UCSD-AML1 (cell line): ENCODE results near the gene RBMS1.

Experiments used
- DNase-seq: peaks from one replicate; lab custom pipeline; 2025; ENCODE audit not compliant: unreplicated experiment; lab: John Stamatoyannopoulos, UW

Gene RBMS1

DNA sequence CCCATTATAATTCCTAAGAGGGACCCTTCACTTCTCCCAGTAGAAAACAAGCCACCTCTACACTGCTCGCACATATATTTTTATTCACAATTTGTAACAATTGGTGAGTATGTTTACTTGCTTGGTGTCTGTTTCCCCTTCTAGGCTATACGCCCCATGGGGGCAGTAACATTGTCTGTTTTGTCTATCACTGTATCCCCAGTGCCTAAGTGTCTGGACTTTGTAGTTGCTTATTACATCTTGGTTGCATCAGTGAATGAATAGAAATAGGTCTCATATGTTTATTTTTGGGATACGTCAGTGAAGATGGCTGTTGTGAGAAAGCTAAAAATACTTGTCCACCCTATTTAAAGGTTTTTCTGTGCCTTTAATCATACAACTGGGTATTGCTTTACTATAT is 206.1 kb downstream of the RBMS1 start:
- no peak for DNase-seq

DNA sequence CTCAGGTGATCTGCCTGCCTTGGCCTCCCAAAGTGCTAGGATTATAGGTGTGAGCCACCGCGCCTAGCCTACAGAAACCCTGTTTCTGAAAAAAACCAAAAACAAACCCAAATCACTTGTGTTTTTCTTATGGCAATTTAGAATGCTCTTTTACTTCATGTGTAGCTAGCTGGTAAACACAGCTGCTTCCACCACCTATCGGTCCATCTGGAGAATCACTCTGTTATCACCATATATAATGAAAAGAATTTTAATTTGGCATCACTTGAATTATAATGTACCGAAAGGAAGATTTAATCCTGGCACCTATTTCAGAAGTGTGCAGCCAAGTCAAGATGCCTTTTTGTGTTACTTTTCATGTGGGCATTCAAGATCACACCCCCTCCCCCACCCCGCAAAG is 207.1 kb downstream of the RBMS1 start:
- no peak for DNase-seq

- DNase-seq: no peak
These were observed 209.9 kb downstream of the RBMS1 start for GRCh38 chr2:160283675-160284074.

DNA sequence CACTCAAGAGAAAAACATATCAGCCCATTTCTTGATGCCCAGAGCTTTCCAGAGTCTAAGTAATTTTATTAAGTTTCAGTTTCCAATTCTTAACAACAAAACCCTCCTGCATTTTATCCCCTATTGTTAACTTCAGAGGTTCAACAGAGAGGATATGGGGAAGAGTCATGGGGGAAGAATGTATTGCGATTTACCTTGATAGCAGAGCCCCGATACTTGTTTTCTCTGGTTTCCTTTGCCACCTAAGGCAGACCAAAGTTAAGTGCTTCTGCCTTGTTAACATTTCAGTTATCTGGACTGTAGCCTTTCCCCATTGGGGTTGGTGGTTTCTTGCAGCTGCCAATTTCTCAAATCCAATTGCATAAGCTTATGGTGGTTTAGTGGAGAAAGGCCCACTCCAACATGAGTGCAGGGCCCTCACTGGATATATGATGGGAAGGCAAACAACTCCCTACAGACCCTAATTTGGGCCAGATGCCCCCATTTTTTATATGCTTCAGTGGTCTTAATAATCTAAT is 211.5 kb downstream of the RBMS1 start:
- no peak for DNase-seq

- no peak for DNase-seq
These were observed 212.4 kb downstream of the RBMS1 start for GRCh38 chr2:160281213-160281612.

DNA sequence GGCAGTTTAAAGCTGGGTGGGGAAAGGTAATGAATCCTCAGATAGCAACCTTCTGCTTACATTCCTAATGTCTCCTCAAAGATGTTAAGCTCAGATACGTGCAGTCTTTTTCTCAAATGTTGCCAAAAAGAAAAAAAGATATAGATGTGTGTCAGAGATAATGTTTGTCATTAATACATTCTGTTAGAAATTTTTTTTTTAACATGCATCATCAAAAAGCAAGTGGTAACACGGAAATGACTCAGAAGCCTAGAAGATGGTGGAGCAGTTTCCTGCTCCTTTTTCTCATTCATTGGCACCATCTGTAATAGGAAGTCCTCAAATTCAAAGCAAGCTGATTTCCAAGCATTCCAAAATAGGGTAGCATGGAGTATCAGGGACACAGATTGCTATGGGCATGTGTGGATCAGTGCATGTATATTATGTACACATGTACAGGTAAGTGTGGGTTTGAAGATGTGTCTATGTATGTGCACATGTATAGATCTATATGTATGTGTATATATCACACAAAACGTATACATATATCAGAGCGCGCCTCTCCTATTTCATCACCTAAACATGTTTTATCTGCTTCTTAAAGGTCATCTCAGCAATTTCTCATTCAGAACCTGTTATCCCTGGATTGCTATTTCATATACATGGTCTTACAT is 213.7 kb downstream of the RBMS1 start:
- no peak for DNase-seq

- DNase-seq: no peak
These were observed 214.8 kb downstream of the RBMS1 start for GRCh38 chr2:160278879-160279177.

GRCh38 chr2:160278101-160278878 is 215.3 kb downstream of the RBMS1 start:
- DNase-seq: no peak

GRCh38 chr2:160277151-160277550 is 216.5 kb downstream of the RBMS1 start:
- DNase-seq: no peak

GRCh38 chr2:160275656-160276055 is 218.0 kb downstream of the RBMS1 start:
- no peak for DNase-seq

DNA sequence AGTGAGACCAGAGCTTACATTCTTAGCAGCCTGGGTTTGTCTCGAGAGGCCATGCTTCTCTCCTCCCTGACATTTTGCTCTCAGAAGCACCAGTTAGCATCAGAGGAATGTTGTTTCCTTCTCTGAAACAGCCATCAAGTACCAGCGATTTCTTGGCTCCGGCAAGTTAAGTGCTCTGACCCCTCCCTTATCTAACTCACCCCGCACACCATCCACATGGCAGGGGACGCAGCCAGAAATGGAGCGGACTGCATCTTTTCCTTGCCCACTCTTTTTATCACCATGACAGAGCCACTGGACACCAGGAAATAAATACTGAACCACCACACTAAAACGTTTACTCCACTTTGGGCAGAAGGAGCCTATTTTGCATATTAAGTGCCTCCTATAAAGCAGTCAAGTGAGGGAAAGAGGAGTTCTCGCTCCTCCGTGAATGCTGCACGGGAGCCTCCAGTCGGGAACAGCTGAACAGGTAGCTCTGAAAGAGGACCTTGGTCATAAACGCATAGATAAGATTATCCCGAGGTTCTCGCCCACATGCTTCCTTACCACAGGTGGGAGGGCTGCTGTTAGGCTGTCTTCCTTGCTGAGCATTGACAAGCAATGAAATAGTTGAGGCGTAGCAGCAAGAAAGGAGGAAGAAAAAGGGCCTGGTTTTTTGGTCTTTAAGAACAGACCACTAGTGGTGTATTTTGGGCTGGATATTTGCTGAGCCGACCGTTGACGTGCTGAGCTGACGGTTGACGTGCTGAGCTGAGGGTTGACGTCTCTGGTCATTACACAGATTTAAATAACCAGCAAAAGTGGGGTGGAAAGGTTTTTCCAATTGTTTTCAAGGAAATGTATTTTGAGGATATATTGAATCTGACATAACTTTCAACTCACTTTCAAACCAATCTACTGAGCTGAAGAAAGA is 222.2 kb downstream of the RBMS1 start:
- DNase-seq: no peak

- DNase-seq: no peak
These were observed 223.0 kb downstream of the RBMS1 start for GRCh38 chr2:160270571-160271113.

GRCh38 chr2:160269803-160270570 is 223.6 kb downstream of the RBMS1 start:
- DNase-seq: no peak

- no peak for DNase-seq
These were observed 224.2 kb downstream of the RBMS1 start for GRCh38 chr2:160269365-160269764.

DNA sequence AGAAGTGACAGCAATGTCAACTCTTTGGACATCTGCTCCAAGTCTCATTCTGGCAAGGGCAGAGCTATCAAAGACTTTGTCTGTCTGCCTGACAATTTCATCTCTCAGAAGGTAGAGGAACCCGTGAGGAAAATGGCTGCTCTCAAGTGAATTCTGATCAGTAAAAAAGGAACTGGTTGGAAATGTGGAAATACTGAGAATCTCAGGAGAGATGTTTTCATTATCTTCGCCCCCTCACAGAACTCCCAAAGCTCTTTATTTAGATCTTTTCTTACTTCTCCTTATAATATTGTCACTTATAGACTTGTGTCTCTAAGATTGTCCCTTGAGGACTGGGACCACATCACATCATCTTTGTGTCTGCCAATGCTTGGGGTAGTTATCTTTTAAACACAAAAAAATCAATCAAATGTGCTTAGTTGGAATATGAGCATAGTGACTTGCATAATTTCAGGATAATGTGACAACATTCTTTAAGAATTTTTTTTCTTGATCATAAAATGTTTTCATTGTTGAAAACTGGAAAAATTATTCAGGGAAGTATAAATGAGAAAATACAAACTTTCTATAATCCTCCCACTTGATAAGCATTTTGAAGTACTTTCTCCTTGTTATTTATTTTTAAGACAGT is 225.3 kb downstream of the RBMS1 start:
- no peak for DNase-seq

- DNase-seq: no peak
These were observed 225.9 kb downstream of the RBMS1 start for GRCh38 chr2:160267692-160268091.

DNA sequence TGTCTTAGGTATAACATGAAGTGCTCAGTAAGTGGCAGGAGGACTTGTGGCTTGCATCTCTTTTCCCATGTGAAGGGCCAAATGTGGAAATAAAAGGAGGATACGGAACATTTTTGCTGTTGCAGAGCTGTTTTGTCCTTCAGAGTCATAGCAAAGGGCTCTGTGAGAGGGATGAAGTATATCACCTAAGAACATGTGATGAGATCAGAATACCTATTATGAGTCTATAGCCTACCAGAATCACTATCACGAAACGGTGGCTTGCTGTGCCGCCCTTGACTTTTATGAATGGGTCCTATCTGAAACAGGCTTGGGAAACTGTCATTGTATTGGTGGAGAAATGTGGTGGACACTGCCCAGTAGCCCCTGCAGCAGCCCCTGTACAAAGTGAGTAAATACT is 226.6 kb downstream of the RBMS1 start:
- DNase-seq: no peak

DNA sequence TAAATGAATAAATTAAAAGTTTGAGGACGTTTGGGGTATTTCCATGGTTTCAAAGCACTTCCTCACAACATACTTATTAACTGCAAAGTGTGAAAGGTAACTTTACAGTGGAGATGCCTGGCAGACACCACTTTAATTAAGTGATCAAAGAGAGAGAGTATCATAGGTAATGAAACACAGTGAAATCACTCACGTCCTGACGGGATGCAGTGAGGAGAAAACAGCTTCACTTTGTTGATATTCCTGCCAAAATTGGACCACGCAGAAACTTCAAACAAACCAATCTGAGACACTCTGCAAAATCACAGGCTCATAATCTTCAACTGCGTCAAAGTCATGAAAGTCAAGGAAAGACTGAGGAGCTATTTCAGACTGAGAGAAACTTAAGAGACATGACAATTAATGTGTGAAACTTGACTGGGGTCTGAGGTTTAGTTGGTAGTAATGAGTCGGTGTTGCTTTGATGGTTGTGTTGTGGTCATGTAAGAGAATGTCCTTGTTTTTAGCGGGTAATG is 227.5 kb downstream of the RBMS1 start:
- no peak for DNase-seq

DNA sequence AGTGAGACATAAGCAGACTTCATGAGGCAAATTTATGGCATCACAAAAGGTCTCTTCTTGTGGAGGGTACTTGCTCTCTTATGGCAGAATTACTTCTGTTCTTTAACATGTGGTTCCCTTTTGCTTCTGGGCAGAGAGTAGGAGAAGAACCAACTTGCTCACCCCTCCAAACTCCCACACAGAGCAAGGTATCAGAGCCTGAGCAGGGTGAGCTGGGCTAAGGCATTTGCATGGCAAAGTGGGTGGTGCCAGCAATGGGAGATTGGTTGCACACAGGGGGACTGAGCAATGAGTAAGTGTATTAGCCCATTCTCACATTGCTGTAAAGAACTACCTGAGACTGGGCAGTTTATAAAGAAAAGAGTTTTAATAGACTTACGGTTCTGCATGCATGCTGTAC is 229.3 kb downstream of the RBMS1 start:
- no peak for DNase-seq

DNA sequence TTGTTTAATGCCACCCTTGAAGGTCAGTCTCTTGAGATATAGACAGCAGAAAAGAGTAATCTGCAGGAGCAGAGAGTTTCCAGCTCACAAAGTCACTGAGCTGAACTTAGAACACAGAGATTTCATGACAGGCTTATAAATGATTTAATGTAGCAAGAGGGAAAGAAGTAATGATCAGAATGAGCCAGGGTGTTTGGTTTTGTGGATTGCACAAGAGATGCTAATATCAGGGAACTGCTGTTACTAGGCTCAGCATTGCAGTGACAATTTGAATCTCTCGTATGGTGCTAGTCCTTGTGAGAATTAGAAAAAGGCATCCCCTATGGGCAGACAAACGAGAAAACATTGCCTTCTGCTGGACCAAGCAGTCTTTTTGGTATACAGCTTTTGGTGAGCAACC is 231.9 kb downstream of the RBMS1 start:
- DNase-seq: no peak
